ENCODE results near the gene ISL2.

Gene ISL2

GRCh38 chr15:76328106-76328696 is 8.4 kb upstream of the ISL2 start:
- TF ChIP-seq EZH2phosphoT487 (conservative IDR thresholded peaks at IDR 0.05; ENCODE audit: low read length) (no peak), CTCF (IDR thresholded peaks at IDR 0.05; ENCODE audit: insufficient read depth, low read length, poor library complexity, severe bottlenecking) (no peak)
- H3K9me2 ChIP-seq (replicated peaks; ENCODE audit: insufficient read depth, low read length), result no peaks in the 10 kb centered on the region
- no peak overlapping the region for H3K4me3 ChIP-seq (ENCODE audit: insufficient read depth, low read length, poor library complexity, severe bottlenecking)
- H3K9ac ChIP-seq (ENCODE audit: low read length), result no peak overlapping the region
- H4K20me1 ChIP-seq (ENCODE audit: low read depth, low read length), result no peaks in the 10 kb centered on the region
- no peak overlapping the region for H3K4me2 ChIP-seq (ENCODE audit: low read depth, low read length, poor library complexity, severe bottlenecking)
- H3K9me3 ChIP-seq (ENCODE audit: insufficient read depth, low read length), result no peaks in the 10 kb centered on the region
- no peaks in the 10 kb centered on the region for H3K27me3 ChIP-seq (ENCODE audit: low read length)
- H3F3A ChIP-seq (ENCODE audit: insufficient read depth), result 0 out of 2 replicates have a peak, but pooled peaks cover 5% of the 10 kb centered on the region
- H3K79me2 ChIP-seq (ENCODE audit: insufficient read depth, low read length), result no peaks in the 10 kb centered on the region
- no peak overlapping the region for H2AFZ ChIP-seq (ENCODE audit: low read depth, low read length, severe bottlenecking)
- no peaks in the 10 kb centered on the region for H3K36me3 ChIP-seq (ENCODE audit: low read length)
- no peak overlapping the region for H3K27ac ChIP-seq (ENCODE audit: low read depth, low read length)

- H3K9ac ChIP-seq (ENCODE audit: low read length), result no peak overlapping the region
- no peaks in the 10 kb centered on the region for H3K27me3 ChIP-seq (ENCODE audit: low read length)
Observed at GRCh38 chr15:76328958-76329357, 7.6 kb upstream of the ISL2 start.

DNA sequence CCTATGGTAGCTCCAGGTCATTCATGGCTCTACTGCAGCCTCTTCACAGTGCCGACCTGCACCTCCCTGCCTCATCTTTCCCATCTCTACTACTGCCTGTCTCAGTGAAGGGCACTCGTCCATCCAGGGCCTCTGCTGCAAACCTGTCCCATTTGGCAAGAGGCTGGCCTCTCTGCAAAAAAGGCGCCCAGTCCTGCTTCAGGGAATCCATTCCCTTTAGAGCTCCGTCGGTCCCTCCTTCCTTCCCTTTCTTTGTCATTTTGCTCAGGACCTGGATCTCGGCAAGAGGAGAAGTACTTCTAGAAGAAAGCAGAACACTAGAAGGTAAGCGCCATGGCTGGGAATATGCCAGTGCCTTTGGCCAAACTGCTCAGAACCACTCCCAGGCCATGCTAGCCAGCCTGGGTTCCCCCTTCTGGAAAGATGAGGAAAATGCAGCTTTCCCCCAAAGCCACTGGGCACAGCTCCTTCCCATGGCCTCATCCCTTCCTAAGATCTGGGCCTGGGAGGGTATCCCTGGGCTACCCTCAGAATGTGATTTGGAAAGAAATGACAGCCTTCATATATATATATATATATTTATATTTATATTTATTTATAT is 6.4 kb upstream of the ISL2 start:
- Histone ChIP-seq H3K27me3 (ENCODE audit: low read length) (no peaks in the 10 kb centered on the region), H3K27ac (ENCODE audit: low read depth, low read length) (no peak overlapping the region), H3K4me3 (ENCODE audit: insufficient read depth, low read length, poor library complexity, severe bottlenecking) (no peak overlapping the region), H3K9me2 (replicated peaks; ENCODE audit: insufficient read depth, low read length) (no peaks in the 10 kb centered on the region), H3K79me2 (ENCODE audit: insufficient read depth, low read length) (no peaks in the 10 kb centered on the region), H2AFZ (ENCODE audit: low read depth, low read length, severe bottlenecking) (no peak overlapping the region), H3K4me2 (ENCODE audit: low read depth, low read length, poor library complexity, severe bottlenecking) (no peak overlapping the region), H4K20me1 (ENCODE audit: low read depth, low read length) (no peaks in the 10 kb centered on the region), H3K36me3 (ENCODE audit: low read length) (no peaks in the 10 kb centered on the region), H3K9me3 (ENCODE audit: insufficient read depth, low read length) (no peaks in the 10 kb centered on the region), H3F3A (ENCODE audit: insufficient read depth) (no peaks in the 10 kb centered on the region), H3K9ac (ENCODE audit: low read length) (no peak overlapping the region)
- TF ChIP-seq CTCF (IDR thresholded peaks at IDR 0.05; ENCODE audit: insufficient read depth, low read length, poor library complexity, severe bottlenecking) (no peak), EZH2phosphoT487 (conservative IDR thresholded peaks at IDR 0.05; ENCODE audit: low read length) (no peak)

More at GRCh38 chr15:76328958-76329357, 7.6 kb upstream of the ISL2 start:
- TF ChIP-seq EZH2phosphoT487 (conservative IDR thresholded peaks at IDR 0.05; ENCODE audit: low read length) (no peak), CTCF (IDR thresholded peaks at IDR 0.05; ENCODE audit: insufficient read depth, low read length, poor library complexity, severe bottlenecking) (no peak)
- Histone ChIP-seq H4K20me1 (ENCODE audit: low read depth, low read length) (no peaks in the 10 kb centered on the region), H3K4me3 (ENCODE audit: insufficient read depth, low read length, poor library complexity, severe bottlenecking) (no peak overlapping the region), H3K9me2 (replicated peaks; ENCODE audit: insufficient read depth, low read length) (no peaks in the 10 kb centered on the region), H3K9me3 (ENCODE audit: insufficient read depth, low read length) (no peaks in the 10 kb centered on the region), H3K27ac (ENCODE audit: low read depth, low read length) (no peak overlapping the region), H3F3A (ENCODE audit: insufficient read depth) (0 out of 2 replicates have a peak, but pooled peaks cover 3% of the 10 kb centered on the region), H3K36me3 (ENCODE audit: low read length) (no peaks in the 10 kb centered on the region), H2AFZ (ENCODE audit: low read depth, low read length, severe bottlenecking) (no peak overlapping the region), H3K4me2 (ENCODE audit: low read depth, low read length, poor library complexity, severe bottlenecking) (no peak overlapping the region), H3K79me2 (ENCODE audit: insufficient read depth, low read length) (no peaks in the 10 kb centered on the region)

Data from SU-DHL-6 (cell line).